H9 (cell line): Measurements from ENCODE around the gene COQ8A. TPM values are rescaled to one million over a fixed set of nuclear protein-coding genes. Genes with fewer than 3 reads are reported as not detected.

Experiments
- DNase-seq: peaks from one replicate; pipeline ENCODE4 v3.0.0-alpha.2; 2017
- H2AFZ ChIP-seq: one replicate; pipeline ENCODE4 v1.6.1; 2013; ENCODE audit warnings: mild to moderate bottlenecking, low read length, control low read depth, moderate library complexity
- H2AK5ac ChIP-seq: 2 replicates; pipeline ENCODE4 v1.6.1; 2013; ENCODE audit warnings: low read length, control low read depth, mixed read lengths; ENCODE audit not compliant: insufficient read length
- H2BK120ac ChIP-seq: one replicate; pipeline ENCODE4 v1.6.1; 2013; ENCODE audit warnings: low read depth, mild to moderate bottlenecking, low read length, control low read depth, inconsistent platforms; ENCODE audit not compliant: poor library complexity, severe bottlenecking
- H2BK12ac ChIP-seq: 2 replicates; pipeline ENCODE4 v1.6.1; 2013; ENCODE audit warnings: low read length, control low read depth, mixed read lengths, low read depth; ENCODE audit not compliant: insufficient read length
- H2BK15ac ChIP-seq: 2 replicates; pipeline ENCODE4 v1.6.1; 2013; ENCODE audit warnings: low read depth, low read length, control low read depth
- H2BK20ac ChIP-seq: one replicate; pipeline ENCODE4 v1.6.1; 2013; ENCODE audit warnings: low read depth, mild to moderate bottlenecking, low read length, control low read depth, inconsistent platforms; ENCODE audit not compliant: poor library complexity, severe bottlenecking
- H2BK5ac ChIP-seq: 2 replicates; pipeline ENCODE4 v1.6.1; 2013; ENCODE audit warnings: low read length, control low read depth, mixed read lengths; ENCODE audit not compliant: insufficient read length
- H3K14ac ChIP-seq: 2 replicates; pipeline ENCODE4 v1.6.1; 2013; ENCODE audit warnings: low read length, control low read depth; ENCODE audit not compliant: insufficient read depth
- H3K18ac ChIP-seq: 2 replicates; pipeline ENCODE4 v1.6.1; 2013; ENCODE audit warnings: low read depth, mild to moderate bottlenecking, mixed read lengths, low read length, control low read depth; ENCODE audit not compliant: insufficient read length
- H3K23ac ChIP-seq: 2 replicates; pipeline ENCODE4 v1.6.1; 2013; ENCODE audit warnings: low read length, control low read depth, mixed read lengths, low read depth; ENCODE audit not compliant: insufficient read length
- H3K23me2 ChIP-seq: 2 replicates; pipeline ENCODE4 v1.6.1; 2013; ENCODE audit warnings: low read depth, mild to moderate bottlenecking, mixed read lengths, low read length, control low read depth; ENCODE audit not compliant: insufficient read length, poor library complexity, severe bottlenecking
- H3K27ac ChIP-seq: 2 replicates; pipeline ENCODE4 v1.5.1; 2013; ENCODE audit warnings: low read length, control low read depth, mixed read lengths, low read depth; ENCODE audit not compliant: insufficient read length
- H3K27me3 ChIP-seq: 2 replicates; pipeline ENCODE4 v1.6.1; 2013; ENCODE audit warnings: low read length, control low read depth, inconsistent platforms; ENCODE audit not compliant: insufficient read depth
- H3K4ac ChIP-seq: 2 replicates; pipeline ENCODE4 v1.6.1; 2013; ENCODE audit warnings: low read depth, mild to moderate bottlenecking, control low read depth, inconsistent platforms, low read length, moderate library complexity
- H3K4me1 ChIP-seq: 2 replicates; pipeline ENCODE4 v1.6.1; 2013; ENCODE audit warnings: low read length, control low read depth, inconsistent platforms; ENCODE audit not compliant: insufficient read depth
- H3K4me2 ChIP-seq: 2 replicates; pipeline ENCODE4 v1.6.1; 2013; ENCODE audit warnings: low read length, control low read depth, mixed read lengths; ENCODE audit not compliant: insufficient read length, insufficient read depth
- H3K56ac ChIP-seq: 2 replicates; pipeline ENCODE4 v1.6.1; 2013; ENCODE audit warnings: low read depth, mild to moderate bottlenecking, mixed read lengths, low read length, control low read depth; ENCODE audit not compliant: insufficient read length
- H3K79me1 ChIP-seq: 2 replicates; pipeline ENCODE4 v1.6.1; 2013; ENCODE audit warnings: low read depth, mild to moderate bottlenecking, moderate library complexity, low read length, control low read depth, inconsistent platforms; ENCODE audit not compliant: insufficient read depth, poor library complexity, severe bottlenecking
- H3K79me2 ChIP-seq: 2 replicates; pipeline ENCODE4 v1.6.1; 2013; ENCODE audit warnings: low read length, control low read depth, inconsistent platforms; ENCODE audit not compliant: insufficient read depth
- H3K9ac ChIP-seq: 2 replicates; pipeline ENCODE4 v1.6.1; 2013; ENCODE audit warnings: low read length, control low read depth, mixed read lengths; ENCODE audit not compliant: insufficient read length; ENCODE audit errors: extremely low read depth
- H3K9me3 ChIP-seq: one replicate; pipeline ENCODE4 v1.6.1; 2013; ENCODE audit warnings: low read depth, low read length, inconsistent platforms; ENCODE audit not compliant: control insufficient read depth
- H3T11ph ChIP-seq: one replicate; pipeline ENCODE4 v1.6.1; 2013; ENCODE audit warnings: mild to moderate bottlenecking, low read length, control low read depth, inconsistent platforms
- H4K20me1 ChIP-seq: one replicate; pipeline ENCODE4 v1.6.1; 2013; ENCODE audit not compliant: control insufficient read depth, insufficient read length, insufficient read depth
- H4K5ac ChIP-seq: 2 replicates; pipeline ENCODE4 v1.6.1; 2013; ENCODE audit warnings: low read depth, mild to moderate bottlenecking, mixed read lengths, low read length, control low read depth; ENCODE audit not compliant: insufficient read length
- H4K8ac ChIP-seq: replicated peaks from 2 replicates; pipeline ENCODE4 v1.6.1; 2013; ENCODE audit warnings: low read length, control low read depth, mixed read lengths, low read depth; ENCODE audit not compliant: insufficient read length
- H4K91ac ChIP-seq: 2 replicates; pipeline ENCODE4 v1.6.1; 2013; ENCODE audit warnings: low read depth, mild to moderate bottlenecking, moderate library complexity, mixed read lengths, low read length, control low read depth; ENCODE audit not compliant: insufficient read length
- H3K27ac Mint-ChIP-seq, 3 experiments: 2 replicates in 2 of 3; 3 replicates in 1 of 3; pipeline ENCODE4 v1.8.0; 2020 to 2021; ENCODE audit warnings: mixed read lengths in 3 of 3, mild to moderate bottlenecking in 1 of 3, moderate library complexity in 1 of 3
- H3K27me3 Mint-ChIP-seq: 2 replicates; pipeline ENCODE4 v1.8.0; 2021; ENCODE audit warnings: low read depth, mild to moderate bottlenecking, moderate library complexity, mixed read lengths
- H3K36me3 Mint-ChIP-seq, 3 experiments: 2 replicates in 2 of 3; 3 replicates in 1 of 3; pipeline ENCODE4 v1.8.0; 2020 to 2021; ENCODE audit warnings: low read depth in 3 of 3, mixed read lengths in 3 of 3; ENCODE audit not compliant: insufficient read depth in 1 of 3
- H3K4me1 Mint-ChIP-seq, 2 experiments: 2 replicates each; pipeline ENCODE4 v1.8.0; 2020; ENCODE audit warnings: mixed read lengths in 2 of 2
- H3K4me3 Mint-ChIP-seq, 2 experiments: 2 replicates in 1 of 2; 3 replicates in 1 of 2; pipeline ENCODE4 v1.8.0; 2020 to 2021; ENCODE audit warnings: mild to moderate bottlenecking in 2 of 2, mixed read lengths in 2 of 2, moderate library complexity in 1 of 2
- H3K9me3 Mint-ChIP-seq, 2 experiments: 2 replicates in 1 of 2; 3 replicates in 1 of 2; pipeline ENCODE4 v1.8.0; 2020; ENCODE audit warnings: mild to moderate bottlenecking in 2 of 2, mixed read lengths in 2 of 2, moderate library complexity in 1 of 2
- WGBS: extraction: QIAGEN DNeasy Blood & Tissue Kit; methylation state at CpG from one replicate; pipeline ENCODE4 v1.1.7; 2013; ENCODE audit warnings: missing lambda C conversion rate, low lambda C conversion rate, mixed read lengths; ENCODE audit not compliant: insufficient read length; ENCODE audit errors: extremely low coverage; 5-methylcytosine and 5-hydroxymethylcytosine counted together
- total RNA-seq: library from RNA; stranded (reverse); gene quantifications from 2 replicates; pipeline ENCODE4 v1.2.1, GENCODE V29; 2021
- TF ChIP-seq, protein P1 (sequence below): fragments of 200-600 bp; sonication (generic); conservative IDR thresholded peaks from 3 replicates; pipeline ENCODE4 v1.8.0; 2021; ENCODE audit warnings: antibody characterized with exemption, mild to moderate bottlenecking

COQ8A gene
- total RNA-seq, 1 experiment from 2014 or later, result 26.0 TPM

DNA sequence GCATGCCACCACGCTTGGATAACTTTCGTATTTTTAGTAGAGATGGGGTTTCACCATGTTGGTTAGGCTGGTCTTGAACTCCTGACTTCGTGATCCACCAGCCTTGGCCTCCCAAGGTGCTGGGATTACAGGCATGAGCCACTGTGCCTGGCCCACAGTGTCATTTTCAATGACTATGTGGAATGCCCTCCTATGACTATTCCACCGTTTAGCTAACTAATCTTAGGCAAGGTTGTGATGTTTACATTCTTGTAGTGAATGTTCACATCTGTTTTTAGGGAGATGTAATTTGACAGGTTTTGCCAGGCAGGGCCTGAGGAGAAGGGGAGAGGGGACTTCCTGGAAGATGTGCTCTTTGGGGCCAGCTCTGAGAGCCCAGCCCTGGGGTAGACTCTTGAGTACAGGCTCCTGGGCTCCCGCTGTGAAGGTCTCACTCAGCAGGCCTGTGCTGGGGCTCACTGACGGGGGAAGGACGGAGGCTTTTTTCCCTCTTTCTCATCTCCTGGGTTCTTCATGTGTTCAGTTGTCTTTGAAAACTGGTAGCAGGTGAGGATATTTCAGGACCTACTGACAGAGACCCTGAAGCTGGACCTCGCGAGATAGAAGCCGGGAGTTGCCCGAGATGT is 13.2 kb downstream of the COQ8A start:
- Histone ChIP-seq H3K79me2 (no peaks in the 10 kb centered on the region), H3K18ac (no peak overlapping the region), H4K8ac (no peak overlapping the region), H3K9me3 (no peaks in the 10 kb centered on the region), H3T11ph (no peak overlapping the region), H2AK5ac (no peak overlapping the region), H3K4ac (no peak overlapping the region), H3K56ac (no peak overlapping the region), H4K20me1 (no peaks in the 10 kb centered on the region), H3K4me2 (no peak overlapping the region), H2BK15ac (no peak overlapping the region), H3K79me1 (peaks cover 2% of the 10 kb centered on the region), H3K23ac (no peak overlapping the region), H3K27ac (no peak overlapping the region), H4K91ac (no peak overlapping the region), H2BK12ac (no peak overlapping the region), H3K27me3 (no peaks in the 10 kb centered on the region), H2AFZ (no peak overlapping the region), H2BK5ac (no peak overlapping the region), H3K9ac (no peak overlapping the region), H3K23me2 (no peaks in the 10 kb centered on the region), H2BK120ac (no peak overlapping the region), H3K4me1 (no peaks in the 10 kb centered on the region; the same call in 1 of the 2 replicates), H4K5ac (no peak overlapping the region), H3K14ac (no peak overlapping the region), H2BK20ac (no peak overlapping the region)
- WGBS, result no CpG with 5 or more reads among the region's 11 CpGs
- H3K36me3 Mint-ChIP-seq, result peaks cover 5 to 25% (median 17%) of the 10 kb centered on the region in 3 experiments
- H3K4me3 Mint-ChIP-seq, result no peak overlapping the region
- TF ChIP-seq, protein P1, sequence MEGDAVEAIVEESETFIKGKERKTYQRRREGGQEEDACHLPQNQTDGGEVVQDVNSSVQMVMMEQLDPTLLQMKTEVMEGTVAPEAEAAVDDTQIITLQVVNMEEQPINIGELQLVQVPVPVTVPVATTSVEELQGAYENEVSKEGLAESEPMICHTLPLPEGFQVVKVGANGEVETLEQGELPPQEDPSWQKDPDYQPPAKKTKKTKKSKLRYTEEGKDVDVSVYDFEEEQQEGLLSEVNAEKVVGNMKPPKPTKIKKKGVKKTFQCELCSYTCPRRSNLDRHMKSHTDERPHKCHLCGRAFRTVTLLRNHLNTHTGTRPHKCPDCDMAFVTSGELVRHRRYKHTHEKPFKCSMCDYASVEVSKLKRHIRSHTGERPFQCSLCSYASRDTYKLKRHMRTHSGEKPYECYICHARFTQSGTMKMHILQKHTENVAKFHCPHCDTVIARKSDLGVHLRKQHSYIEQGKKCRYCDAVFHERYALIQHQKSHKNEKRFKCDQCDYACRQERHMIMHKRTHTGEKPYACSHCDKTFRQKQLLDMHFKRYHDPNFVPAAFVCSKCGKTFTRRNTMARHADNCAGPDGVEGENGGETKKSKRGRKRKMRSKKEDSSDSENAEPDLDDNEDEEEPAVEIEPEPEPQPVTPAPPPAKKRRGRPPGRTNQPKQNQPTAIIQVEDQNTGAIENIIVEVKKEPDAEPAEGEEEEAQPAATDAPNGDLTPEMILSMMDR, result no peak
- H3K27ac Mint-ChIP-seq, result 0 out of 7 replicates have a peak overlapping the region, but pooled peaks of 1 of the 3 experiments have one; percentile 55
- DNase-seq, result no peak
- H3K9me3 Mint-ChIP-seq, result peaks cover 14 to 24% of the 10 kb centered on the region in 2 experiments
- peaks cover 11 to 18% of the 10 kb centered on the region in 2 experiments for H3K4me1 Mint-ChIP-seq
- H3K27me3 Mint-ChIP-seq, result peaks cover 2% of the 10 kb centered on the region; the same call in 1 of the 2 replicates
